Esophagus muscularis mucosa (tissue), 4 donors: ENCODE data around the gene CLCN3.

ENCODE experiments used
- EP300 ChIP-seq: sonication (generic); formaldehyde crosslinking; IDR thresholded peaks from one replicate; pipeline ENCODE4 v1.6.1; 2017; ENCODE audit warnings: antibody characterized with exemption
- POLR2A ChIP-seq: fragments of 450-650 bp; IDR thresholded peaks from one replicate; pipeline ENCODE4 v1.6.1; 2017; ENCODE audit warnings: antibody characterized with exemption, moderate library complexity, mild to moderate bottlenecking, low read depth
- POLR2AphosphoS5 ChIP-seq, 2 donors: sonication (generic); formaldehyde crosslinking; IDR thresholded peaks; one replicate each; pipeline ENCODE4 v1.6.1; 2017; ENCODE audit warnings: antibody characterized with exemption in 2 of 2
- TF ChIP-seq, protein P1 (sequence below), 3 experiments: fragments of 200-600 bp in 2 of 3; fragments of 450-650 bp in 1 of 3; sonication (generic) in 2 of 3; IDR thresholded peaks; one replicate each; pipeline ENCODE4 v1.5.1; 2017 to 2019; ENCODE audit warnings: antibody characterized with exemption in 3 of 3, mild to moderate bottlenecking in 2 of 3, moderate library complexity in 1 of 3

GRCh38 chr4:169716677-169717076 is 96.3 kb downstream of the CLCN3 start:
- no peak for TF ChIP-seq POLR2A
- TF ChIP-seq, protein P1, sequence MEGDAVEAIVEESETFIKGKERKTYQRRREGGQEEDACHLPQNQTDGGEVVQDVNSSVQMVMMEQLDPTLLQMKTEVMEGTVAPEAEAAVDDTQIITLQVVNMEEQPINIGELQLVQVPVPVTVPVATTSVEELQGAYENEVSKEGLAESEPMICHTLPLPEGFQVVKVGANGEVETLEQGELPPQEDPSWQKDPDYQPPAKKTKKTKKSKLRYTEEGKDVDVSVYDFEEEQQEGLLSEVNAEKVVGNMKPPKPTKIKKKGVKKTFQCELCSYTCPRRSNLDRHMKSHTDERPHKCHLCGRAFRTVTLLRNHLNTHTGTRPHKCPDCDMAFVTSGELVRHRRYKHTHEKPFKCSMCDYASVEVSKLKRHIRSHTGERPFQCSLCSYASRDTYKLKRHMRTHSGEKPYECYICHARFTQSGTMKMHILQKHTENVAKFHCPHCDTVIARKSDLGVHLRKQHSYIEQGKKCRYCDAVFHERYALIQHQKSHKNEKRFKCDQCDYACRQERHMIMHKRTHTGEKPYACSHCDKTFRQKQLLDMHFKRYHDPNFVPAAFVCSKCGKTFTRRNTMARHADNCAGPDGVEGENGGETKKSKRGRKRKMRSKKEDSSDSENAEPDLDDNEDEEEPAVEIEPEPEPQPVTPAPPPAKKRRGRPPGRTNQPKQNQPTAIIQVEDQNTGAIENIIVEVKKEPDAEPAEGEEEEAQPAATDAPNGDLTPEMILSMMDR (IDR thresholded peaks at IDR 0.05), result no peak
- no peak for TF ChIP-seq EP300
- TF ChIP-seq POLR2AphosphoS5 (IDR thresholded peaks at IDR 0.05), result no peak
